ENCODE measurements around the gene KDM4B. TPM values are rescaled to one million over a fixed set of nuclear protein-coding genes. Genes with fewer than 3 reads are reported as not detected.

KDM4B gene
- polyA plus RNA-seq, 1 donor from 2014 or later: 78.2 TPM

GRCh38 chr19:5085566-5085965 is 116.7 kb downstream of the KDM4B start:
- Mint-ChIP-seq H3K9me3 (no peaks in the 10 kb centered on the region), H3K27me3 (no peaks in the 10 kb centered on the region), H3K36me3 (peaks cover 2% of the 10 kb centered on the region), H3K27ac (peak overlapping the region in 1 of 3 donors; percentile 67), H3K4me1 (peaks cover 0 to 1% (median 0%) of the 10 kb centered on the region in 3 donors), H3K4me3 (no peak overlapping the region)

- no peak overlapping the region for H3K27ac Mint-ChIP-seq
- H3K4me1 Mint-ChIP-seq: peaks cover 0 to 1% (median 0%) of the 10 kb centered on the region in 3 donors
- H3K9me3 Mint-ChIP-seq: no peaks in the 10 kb centered on the region
- H3K36me3 Mint-ChIP-seq: no peaks in the 10 kb centered on the region
- no peaks in the 10 kb centered on the region for H3K27me3 Mint-ChIP-seq
- no peak overlapping the region for H3K4me3 Mint-ChIP-seq
Measured at GRCh38 chr19:5086230-5086629, 117.3 kb downstream of the KDM4B start.

GRCh38 chr19:5086725-5087439 is 118.0 kb downstream of the KDM4B start:
- Mint-ChIP-seq H3K36me3 (no peaks in the 10 kb centered on the region), H3K4me3 (no peak overlapping the region), H3K27me3 (no peaks in the 10 kb centered on the region), H3K4me1 (peaks cover 0 to 1% (median 0%) of the 10 kb centered on the region in 3 donors), H3K27ac (no peak overlapping the region), H3K9me3 (no peaks in the 10 kb centered on the region)

GRCh38 chr19:5089283-5089682 is 120.4 kb downstream of the KDM4B start:
- Mint-ChIP-seq H3K4me1 (no peaks in the 10 kb centered on the region), H3K36me3 (no peaks in the 10 kb centered on the region), H3K27me3 (no peaks in the 10 kb centered on the region), H3K9me3 (no peaks in the 10 kb centered on the region), H3K27ac (no peak overlapping the region), H3K4me3 (no peak overlapping the region)

GRCh38 chr19:5090465-5091017 is 121.6 kb downstream of the KDM4B start:
- Mint-ChIP-seq H3K27ac (no peak overlapping the region), H3K27me3 (no peaks in the 10 kb centered on the region)

GRCh38 chr19:5091018-5091683 is 122.2 kb downstream of the KDM4B start:
- peak overlapping the region in 1 of 3 donors; percentile 7 for H3K27ac Mint-ChIP-seq
- H3K9me3 Mint-ChIP-seq: no peaks in the 10 kb centered on the region
- peaks cover 1% of the 10 kb centered on the region for H3K36me3 Mint-ChIP-seq
- no peaks in the 10 kb centered on the region for H3K4me1 Mint-ChIP-seq
- no peaks in the 10 kb centered on the region for H3K27me3 Mint-ChIP-seq
- no peak overlapping the region for H3K4me3 Mint-ChIP-seq

More at GRCh38 chr19:5090465-5091017, 121.6 kb downstream of the KDM4B start:
- H3K9me3 Mint-ChIP-seq: no peaks in the 10 kb centered on the region
- H3K36me3 Mint-ChIP-seq: no peaks in the 10 kb centered on the region
- no peaks in the 10 kb centered on the region for H3K4me1 Mint-ChIP-seq
- no peak overlapping the region for H3K4me3 Mint-ChIP-seq

GRCh38 chr19:5091684-5092480 is 123.0 kb downstream of the KDM4B start:
- H3K27ac Mint-ChIP-seq: peak overlapping the region in 1 of 3 donors; percentile 63
- no peaks in the 10 kb centered on the region for H3K27me3 Mint-ChIP-seq
- H3K9me3 Mint-ChIP-seq: no peaks in the 10 kb centered on the region
- H3K4me1 Mint-ChIP-seq: no peaks in the 10 kb centered on the region
- no peak overlapping the region for H3K4me3 Mint-ChIP-seq
- H3K36me3 Mint-ChIP-seq: peaks cover 1% of the 10 kb centered on the region

GRCh38 chr19:5092481-5092843 is 123.5 kb downstream of the KDM4B start:
- peaks cover 1% of the 10 kb centered on the region for H3K36me3 Mint-ChIP-seq
- H3K4me3 Mint-ChIP-seq: peak overlapping the region in 1 of 4 donors; percentile 60
- no peaks in the 10 kb centered on the region for H3K9me3 Mint-ChIP-seq
- no peak overlapping the region for H3K27ac Mint-ChIP-seq
- no peaks in the 10 kb centered on the region for H3K4me1 Mint-ChIP-seq
- no peaks in the 10 kb centered on the region for H3K27me3 Mint-ChIP-seq

GRCh38 chr19:5093297-5093928 is 124.5 kb downstream of the KDM4B start:
- H3K36me3 Mint-ChIP-seq: peaks cover 1% of the 10 kb centered on the region

GRCh38 chr19:5093948-5094718 is 125.2 kb downstream of the KDM4B start:
- Mint-ChIP-seq H3K9me3 (peaks cover 2 to 6% (median 4%) of the 10 kb centered on the region in 3 donors), H3K27me3 (no peaks in the 10 kb centered on the region), H3K36me3 (peaks cover 1% of the 10 kb centered on the region), H3K4me1 (no peaks in the 10 kb centered on the region), H3K4me3 (no peak overlapping the region), H3K27ac (no peak overlapping the region)

More at GRCh38 chr19:5093297-5093928, 124.5 kb downstream of the KDM4B start:
- H3K27me3 Mint-ChIP-seq: no peaks in the 10 kb centered on the region
- H3K4me1 Mint-ChIP-seq: no peaks in the 10 kb centered on the region
- no peaks in the 10 kb centered on the region for H3K9me3 Mint-ChIP-seq
- H3K4me3 Mint-ChIP-seq: no peak overlapping the region
- no peak overlapping the region for H3K27ac Mint-ChIP-seq

GRCh38 chr19:5094768-5095567 is 126.1 kb downstream of the KDM4B start:
- Mint-ChIP-seq H3K36me3 (peaks cover 1% of the 10 kb centered on the region), H3K9me3 (peaks cover 2 to 9% (median 4%) of the 10 kb centered on the region in 3 donors), H3K4me1 (no peaks in the 10 kb centered on the region), H3K27me3 (no peaks in the 10 kb centered on the region), H3K4me3 (no peak overlapping the region), H3K27ac (no peak overlapping the region)

GRCh38 chr19:5095568-5095850 is 126.6 kb downstream of the KDM4B start:
- Mint-ChIP-seq H3K36me3 (peaks cover 7% of the 10 kb centered on the region), H3K9me3 (peaks cover 2 to 14% (median 6%) of the 10 kb centered on the region in 3 donors), H3K27me3 (no peaks in the 10 kb centered on the region), H3K27ac (no peak overlapping the region), H3K4me3 (no peak overlapping the region), H3K4me1 (peaks cover 0 to 1% (median 0%) of the 10 kb centered on the region in 3 donors)

- H3K27ac Mint-ChIP-seq: no peak overlapping the region
- peaks cover 9% of the 10 kb centered on the region for H3K36me3 Mint-ChIP-seq
- H3K9me3 Mint-ChIP-seq: peaks cover 5 to 17% (median 8%) of the 10 kb centered on the region in 3 donors
- H3K27me3 Mint-ChIP-seq: no peaks in the 10 kb centered on the region
- H3K4me3 Mint-ChIP-seq: no peak overlapping the region
- H3K4me1 Mint-ChIP-seq: peaks cover 0 to 1% (median 0%) of the 10 kb centered on the region in 3 donors
Measured at GRCh38 chr19:5096536-5096935, 127.6 kb downstream of the KDM4B start.

All from IgD-negative memory B cell (primary cell).